ENCODE measurements around the gene CSTB. TPM values are rescaled to one million over a fixed set of nuclear protein-coding genes. Genes with fewer than 3 reads are reported as not detected.

CSTB gene
- total RNA-seq, 1 experiment from 2014 or later, result 40.7 TPM

DNA sequence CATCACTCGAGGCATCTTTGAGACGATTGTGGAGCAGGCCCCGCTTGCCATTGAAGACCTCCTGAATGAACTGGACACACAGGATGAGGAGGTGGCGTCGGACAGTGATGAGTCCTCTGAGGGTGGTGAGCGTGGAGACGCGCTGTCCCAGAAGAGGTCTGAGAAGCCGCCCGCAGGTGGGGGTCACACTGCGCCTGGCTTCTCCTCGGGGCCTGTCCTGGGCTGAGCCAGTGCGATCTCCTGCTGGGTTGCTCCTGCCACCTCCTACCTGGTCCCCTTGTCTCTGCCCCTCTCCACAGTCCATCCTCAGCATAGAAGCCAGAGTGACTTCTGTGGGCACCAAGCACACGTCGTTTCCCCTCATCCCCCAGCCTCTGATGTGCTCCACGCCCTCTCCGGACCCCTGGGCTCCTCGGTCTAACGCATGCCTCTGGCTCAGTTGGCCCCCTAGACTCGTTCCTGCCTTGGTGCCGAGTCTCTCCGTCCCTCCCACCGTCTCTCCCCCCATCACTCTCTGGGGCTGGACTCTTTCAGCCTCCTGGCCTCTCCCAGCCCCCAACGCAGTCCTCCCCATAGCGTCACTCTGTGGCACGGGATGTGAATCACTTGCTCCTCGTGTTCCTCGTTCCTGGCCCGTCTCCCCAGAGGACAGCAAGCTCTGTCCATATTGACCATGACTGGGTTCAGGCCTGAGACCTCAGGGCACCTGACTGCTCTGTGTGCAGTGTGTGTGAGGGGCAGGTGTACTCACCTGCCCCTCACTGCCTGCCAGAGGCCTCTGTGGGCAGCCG is 22.0 kb upstream of the CSTB start:
- Histone ChIP-seq H3K4me2 (ENCODE audit: insufficient read depth, insufficient read length, low read length) (no peak overlapping the region), H3K79me2 (ENCODE audit: insufficient read depth, low read length) (no peaks in the 10 kb centered on the region; the same call in 1 of the 2 replicates), H2BK5ac (ENCODE audit: insufficient read length, low read length) (no peak overlapping the region), H3K23ac (ENCODE audit: insufficient read length, low read depth, low read length) (no peak overlapping the region), H2BK20ac (ENCODE audit: low read depth, low read length, poor library complexity, severe bottlenecking) (no peak overlapping the region), H2BK12ac (ENCODE audit: insufficient read length, low read depth, low read length) (no peak overlapping the region), H3K9me3 (ENCODE audit: control insufficient read depth, low read depth, low read length) (no peaks in the 10 kb centered on the region), H4K91ac (ENCODE audit: insufficient read length, low read depth, low read length) (no peak overlapping the region), H3K27me3 (ENCODE audit: insufficient read depth, low read length) (no peaks in the 10 kb centered on the region), H3K79me1 (ENCODE audit: insufficient read depth, low read depth, low read length, poor library complexity, severe bottlenecking) (no peaks in the 10 kb centered on the region), H3K14ac (ENCODE audit: insufficient read depth, low read length) (no peak overlapping the region), H3K18ac (ENCODE audit: insufficient read length, low read depth, low read length) (no peak overlapping the region), H2BK120ac (ENCODE audit: low read depth, low read length, poor library complexity, severe bottlenecking) (no peak overlapping the region), H2BK15ac (ENCODE audit: low read depth, low read length) (no peak overlapping the region), H3K4me1 (ENCODE audit: insufficient read depth, low read length) (no peaks in the 10 kb centered on the region), H3K9ac (ENCODE audit: extremely low read depth, insufficient read length, low read length) (no peak overlapping the region), H2AK5ac (ENCODE audit: insufficient read length, low read length) (no peak overlapping the region), H3K27ac (ENCODE audit: insufficient read length, low read depth, low read length) (no peak overlapping the region), H3K4ac (ENCODE audit: low read depth, low read length) (no peak overlapping the region), H3K23me2 (ENCODE audit: insufficient read length, low read depth, low read length, poor library complexity, severe bottlenecking) (no peaks in the 10 kb centered on the region), H4K20me1 (ENCODE audit: control insufficient read depth, insufficient read depth, insufficient read length) (no peaks in the 10 kb centered on the region), H4K8ac (replicated peaks; ENCODE audit: insufficient read length, low read depth, low read length) (no peak overlapping the region), H3K56ac (ENCODE audit: insufficient read length, low read depth, low read length) (no peak overlapping the region), H3T11ph (ENCODE audit: low read length) (no peak overlapping the region), H4K5ac (ENCODE audit: insufficient read length, low read depth, low read length) (no peak overlapping the region), H2AFZ (ENCODE audit: low read length) (no peak overlapping the region)
- Mint-ChIP-seq H3K27ac (no peak overlapping the region), H3K36me3 (ENCODE audit: insufficient read depth in 1 of 3, low read depth in 3 of 3) (peaks cover 70 to 100% (median 97%) of the 10 kb centered on the region in 3 experiments), H3K9me3 (no peaks in the 10 kb centered on the region), H3K4me3 (no peak overlapping the region; a peak in 1 of 5 replicates), H3K27me3 (ENCODE audit: low read depth) (no peaks in the 10 kb centered on the region), H3K4me1 (no peaks in the 10 kb centered on the region)
- no CpG with 5 or more reads among the region's 30 CpGs for WGBS (ENCODE audit: extremely low coverage, insufficient read length, low lambda C conversion rate)
- DNase-seq, result no peak
- TF ChIP-seq, protein P1, sequence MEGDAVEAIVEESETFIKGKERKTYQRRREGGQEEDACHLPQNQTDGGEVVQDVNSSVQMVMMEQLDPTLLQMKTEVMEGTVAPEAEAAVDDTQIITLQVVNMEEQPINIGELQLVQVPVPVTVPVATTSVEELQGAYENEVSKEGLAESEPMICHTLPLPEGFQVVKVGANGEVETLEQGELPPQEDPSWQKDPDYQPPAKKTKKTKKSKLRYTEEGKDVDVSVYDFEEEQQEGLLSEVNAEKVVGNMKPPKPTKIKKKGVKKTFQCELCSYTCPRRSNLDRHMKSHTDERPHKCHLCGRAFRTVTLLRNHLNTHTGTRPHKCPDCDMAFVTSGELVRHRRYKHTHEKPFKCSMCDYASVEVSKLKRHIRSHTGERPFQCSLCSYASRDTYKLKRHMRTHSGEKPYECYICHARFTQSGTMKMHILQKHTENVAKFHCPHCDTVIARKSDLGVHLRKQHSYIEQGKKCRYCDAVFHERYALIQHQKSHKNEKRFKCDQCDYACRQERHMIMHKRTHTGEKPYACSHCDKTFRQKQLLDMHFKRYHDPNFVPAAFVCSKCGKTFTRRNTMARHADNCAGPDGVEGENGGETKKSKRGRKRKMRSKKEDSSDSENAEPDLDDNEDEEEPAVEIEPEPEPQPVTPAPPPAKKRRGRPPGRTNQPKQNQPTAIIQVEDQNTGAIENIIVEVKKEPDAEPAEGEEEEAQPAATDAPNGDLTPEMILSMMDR (conservative IDR thresholded peaks at IDR 0.05), result no peak
